ENCODE results near the gene PRAMEF11.

PRAMEF11 gene

DNA sequence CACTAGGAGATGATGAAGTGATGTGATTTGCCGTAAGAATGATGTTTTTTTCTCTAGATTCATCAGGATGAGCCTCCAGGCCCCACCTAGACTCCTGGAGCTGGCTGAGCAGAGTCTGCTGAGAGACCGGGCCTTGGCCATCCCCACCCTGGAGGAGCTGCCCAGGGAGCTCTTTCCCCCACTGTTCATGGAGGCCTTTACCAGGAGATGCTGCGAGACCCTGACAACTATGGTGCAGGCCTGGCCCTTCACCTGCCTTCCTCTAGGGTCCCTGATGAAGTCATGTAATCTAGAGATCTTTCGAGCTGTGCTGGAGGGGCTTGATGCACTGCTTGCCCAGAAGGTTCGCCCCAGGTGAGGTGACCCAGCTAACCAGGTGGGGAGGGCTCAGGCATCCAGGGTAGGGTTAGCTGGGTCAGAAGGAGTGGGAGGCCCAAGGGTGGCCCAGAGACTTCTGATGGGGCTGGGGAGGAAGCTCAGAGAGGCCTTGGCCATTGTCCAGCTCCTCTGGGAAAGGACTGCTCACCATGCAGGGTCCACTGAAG is 56.3 kb downstream of the PRAMEF11 start:
- in situ Hi-C loops (cut with HindIII; ENCODE audit: low sequenced_read_pairs), result no loop called here
